Ishikawa (cell line): Measurements from ENCODE around the gene TMEM219.

Source experiments
- CEBPB ChIP-seq: IDR thresholded peaks from 2 replicates; pipeline ENCODE4 v1.6.1; 2012
- CREB1 ChIP-seq: IDR thresholded peaks from 2 replicates; pipeline ENCODE4 v1.6.1; 2012; ENCODE audit warnings: low read depth
- EGR1 ChIP-seq: IDR thresholded peaks from 2 replicates; pipeline ENCODE4 v1.6.1; 2012
- EP300 ChIP-seq: IDR thresholded peaks from 2 replicates; pipeline ENCODE4 v1.6.1; 2012; ENCODE audit warnings: borderline replicate concordance
- FOXM1 ChIP-seq: IDR thresholded peaks from 2 replicates; pipeline ENCODE4 v1.6.1; 2012; ENCODE audit warnings: low read depth, borderline replicate concordance
- NFIC ChIP-seq: IDR thresholded peaks from 2 replicates; pipeline ENCODE4 v1.6.1; 2012
- RAD21 ChIP-seq: IDR thresholded peaks from 2 replicates; pipeline ENCODE4 v1.6.1; 2012; ENCODE audit warnings: low read depth
- TAF1 ChIP-seq: IDR thresholded peaks from 2 replicates; pipeline ENCODE4 v1.6.1; 2012; ENCODE audit warnings: low read depth, mild to moderate bottlenecking
- TCF12 ChIP-seq: IDR thresholded peaks from 2 replicates; pipeline ENCODE4 v1.6.1; 2012; ENCODE audit warnings: low read depth
- TEAD4 ChIP-seq: IDR thresholded peaks from 2 replicates; pipeline ENCODE4 v1.6.1; 2012
- YY1 ChIP-seq: IDR thresholded peaks from 2 replicates; pipeline ENCODE4 v1.6.1; 2012; ENCODE audit warnings: low read depth
- ZBTB7A ChIP-seq: IDR thresholded peaks from 2 replicates; pipeline ENCODE4 v1.6.1; 2012; ENCODE audit warnings: low read depth
- TF ChIP-seq, protein P1 (sequence below): IDR thresholded peaks from 2 replicates; pipeline ENCODE4 v1.6.1; 2012
- TF ChIP-seq, protein P2 (sequence below): IDR thresholded peaks from 2 replicates; pipeline ENCODE4 v1.6.1; 2012; ENCODE audit warnings: low read depth, mild to moderate bottlenecking
- TF ChIP-seq, protein P3 (sequence below): IDR thresholded peaks from 2 replicates; pipeline ENCODE4 v1.6.1; 2012

The TMEM219 gene

DNA sequence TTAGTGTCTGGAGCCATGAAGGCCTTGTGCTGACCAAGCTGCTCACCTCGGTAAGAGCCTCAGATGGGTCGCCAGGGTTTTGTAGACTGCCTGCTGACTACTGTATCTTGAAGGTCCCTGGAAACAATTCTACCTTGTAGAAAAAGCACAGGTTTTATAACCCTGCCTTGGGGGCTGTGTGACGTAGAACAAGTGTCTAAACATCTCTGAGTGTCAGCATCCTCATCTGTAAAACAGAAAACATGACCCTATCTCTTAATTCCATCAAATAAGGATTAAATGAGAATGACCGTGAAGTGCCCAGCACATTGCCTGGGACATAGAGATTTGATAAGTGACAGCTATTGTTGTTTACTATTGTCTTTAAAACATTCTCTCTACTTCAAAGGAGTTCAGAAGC is 6.3 kb downstream of the TMEM219 start:
- TF ChIP-seq CREB1, result no peak
- no peak for TF ChIP-seq ZBTB7A
- no peak for TF ChIP-seq YY1
- no peak for TF ChIP-seq EGR1
- TF ChIP-seq, protein P1, sequence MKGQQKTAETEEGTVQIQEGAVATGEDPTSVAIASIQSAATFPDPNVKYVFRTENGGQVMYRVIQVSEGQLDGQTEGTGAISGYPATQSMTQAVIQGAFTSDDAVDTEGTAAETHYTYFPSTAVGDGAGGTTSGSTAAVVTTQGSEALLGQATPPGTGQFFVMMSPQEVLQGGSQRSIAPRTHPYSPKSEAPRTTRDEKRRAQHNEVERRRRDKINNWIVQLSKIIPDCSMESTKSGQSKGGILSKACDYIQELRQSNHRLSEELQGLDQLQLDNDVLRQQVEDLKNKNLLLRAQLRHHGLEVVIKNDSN, result no peak
- TF ChIP-seq TCF12, result no peak
- TF ChIP-seq, protein P2, sequence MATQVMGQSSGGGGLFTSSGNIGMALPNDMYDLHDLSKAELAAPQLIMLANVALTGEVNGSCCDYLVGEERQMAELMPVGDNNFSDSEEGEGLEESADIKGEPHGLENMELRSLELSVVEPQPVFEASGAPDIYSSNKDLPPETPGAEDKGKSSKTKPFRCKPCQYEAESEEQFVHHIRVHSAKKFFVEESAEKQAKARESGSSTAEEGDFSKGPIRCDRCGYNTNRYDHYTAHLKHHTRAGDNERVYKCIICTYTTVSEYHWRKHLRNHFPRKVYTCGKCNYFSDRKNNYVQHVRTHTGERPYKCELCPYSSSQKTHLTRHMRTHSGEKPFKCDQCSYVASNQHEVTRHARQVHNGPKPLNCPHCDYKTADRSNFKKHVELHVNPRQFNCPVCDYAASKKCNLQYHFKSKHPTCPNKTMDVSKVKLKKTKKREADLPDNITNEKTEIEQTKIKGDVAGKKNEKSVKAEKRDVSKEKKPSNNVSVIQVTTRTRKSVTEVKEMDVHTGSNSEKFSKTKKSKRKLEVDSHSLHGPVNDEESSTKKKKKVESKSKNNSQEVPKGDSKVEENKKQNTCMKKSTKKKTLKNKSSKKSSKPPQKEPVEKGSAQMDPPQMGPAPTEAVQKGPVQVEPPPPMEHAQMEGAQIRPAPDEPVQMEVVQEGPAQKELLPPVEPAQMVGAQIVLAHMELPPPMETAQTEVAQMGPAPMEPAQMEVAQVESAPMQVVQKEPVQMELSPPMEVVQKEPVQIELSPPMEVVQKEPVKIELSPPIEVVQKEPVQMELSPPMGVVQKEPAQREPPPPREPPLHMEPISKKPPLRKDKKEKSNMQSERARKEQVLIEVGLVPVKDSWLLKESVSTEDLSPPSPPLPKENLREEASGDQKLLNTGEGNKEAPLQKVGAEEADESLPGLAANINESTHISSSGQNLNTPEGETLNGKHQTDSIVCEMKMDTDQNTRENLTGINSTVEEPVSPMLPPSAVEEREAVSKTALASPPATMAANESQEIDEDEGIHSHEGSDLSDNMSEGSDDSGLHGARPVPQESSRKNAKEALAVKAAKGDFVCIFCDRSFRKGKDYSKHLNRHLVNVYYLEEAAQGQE, result no peak
- no peak for TF ChIP-seq NFIC
- TF ChIP-seq TAF1, result no peak
- TF ChIP-seq RAD21, result no peak
- no peak for TF ChIP-seq EP300
- TF ChIP-seq FOXM1, result no peak
- no peak for TF ChIP-seq TEAD4
- TF ChIP-seq CEBPB, result no peak

DNA sequence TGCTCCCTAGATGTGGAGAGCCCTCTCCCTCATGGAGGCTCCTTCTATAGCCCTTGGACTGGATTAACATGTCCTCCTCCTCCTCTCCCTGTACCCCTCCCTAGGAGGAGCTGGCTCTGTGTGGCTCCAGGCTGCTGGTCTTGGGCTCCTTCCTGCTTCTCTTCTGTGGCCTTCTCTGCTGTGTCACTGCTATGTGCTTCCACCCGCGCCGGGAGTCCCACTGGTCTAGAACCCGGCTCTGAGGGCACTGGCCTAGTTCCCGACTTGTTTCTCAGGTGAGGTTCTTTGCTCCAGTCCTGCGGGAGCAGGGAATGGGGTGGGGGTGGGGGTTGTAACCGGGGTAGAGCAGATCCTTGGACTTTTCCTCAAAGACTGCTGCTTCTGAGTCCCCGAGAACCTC is 9.4 kb downstream of the TMEM219 start:
- TF ChIP-seq, protein P3, sequence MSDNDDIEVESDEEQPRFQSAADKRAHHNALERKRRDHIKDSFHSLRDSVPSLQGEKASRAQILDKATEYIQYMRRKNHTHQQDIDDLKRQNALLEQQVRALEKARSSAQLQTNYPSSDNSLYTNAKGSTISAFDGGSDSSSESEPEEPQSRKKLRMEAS, result no peak
- TF ChIP-seq, protein P2, result no peak
- TF ChIP-seq NFIC (no peak), EP300 (no peak), EGR1 (no peak), CREB1 (no peak), ZBTB7A (no peak), TAF1 (no peak), TEAD4 (no peak), FOXM1 (no peak), TCF12 (no peak), YY1 (no peak), CEBPB (no peak), RAD21 (no peak)
- TF ChIP-seq, protein P1, result no peak

DNA sequence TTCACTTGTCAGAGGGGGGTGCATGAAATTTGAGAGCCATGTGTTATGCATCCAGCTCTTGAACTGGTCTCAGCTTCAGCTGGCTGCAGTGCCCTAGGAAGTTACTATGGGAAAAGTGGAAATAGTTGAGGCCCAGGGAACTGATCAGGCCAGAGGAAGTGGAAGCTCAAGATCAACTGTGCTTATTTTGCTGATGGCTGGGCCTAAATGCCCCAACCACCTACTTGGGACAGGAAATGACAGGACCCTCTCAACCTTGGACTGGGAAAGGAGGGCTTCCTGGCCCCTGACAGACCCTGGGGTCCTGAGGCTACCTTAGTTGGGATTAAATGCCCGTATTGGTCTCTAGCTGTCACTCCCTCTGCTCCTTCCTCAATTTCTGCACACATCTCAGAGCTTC is 10.6 kb downstream of the TMEM219 start:
- no peak for TF ChIP-seq FOXM1
- TF ChIP-seq, protein P3, result no peak
- no peak for TF ChIP-seq TCF12
- no peak for TF ChIP-seq TEAD4
- TF ChIP-seq CEBPB, result no peak
- no peak for TF ChIP-seq ZBTB7A
- TF ChIP-seq, protein P1, result no peak
- TF ChIP-seq, protein P2, result no peak
- no peak for TF ChIP-seq YY1
- no peak for TF ChIP-seq EGR1
- TF ChIP-seq RAD21, result no peak
- TF ChIP-seq NFIC, result no peak
- no peak for TF ChIP-seq CREB1
- TF ChIP-seq EP300, result no peak

DNA sequence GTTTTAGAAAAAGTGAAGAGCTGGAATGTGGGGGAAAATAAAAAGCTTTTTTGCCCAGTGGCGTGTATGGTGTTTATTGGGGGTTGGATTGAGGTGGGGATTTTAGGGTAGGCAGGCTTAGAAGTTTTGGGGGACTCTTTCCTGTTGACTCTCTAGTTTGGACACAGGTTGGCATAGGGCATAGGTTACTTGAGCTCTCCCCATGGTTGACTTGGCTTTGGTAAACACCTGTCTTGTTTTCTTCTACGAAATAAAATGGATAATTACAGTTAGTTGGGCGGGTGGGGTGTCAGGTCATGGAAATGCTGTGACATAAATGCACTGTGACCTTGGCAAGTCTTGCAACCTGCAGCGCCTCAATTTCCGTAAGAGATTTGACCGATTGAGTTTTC is 11.1 kb downstream of the TMEM219 start:
- no peak for TF ChIP-seq EP300
- TF ChIP-seq RAD21, result no peak
- no peak for TF ChIP-seq CEBPB
- TF ChIP-seq, protein P1, result no peak
- TF ChIP-seq, protein P3, result no peak
- TF ChIP-seq TEAD4, result no peak
